Measurements from ENCODE around the gene ZMYM3.
"Not testable (repeated sequence)": the region's sequence is repeated elsewhere in the genome, so short reads cannot be mapped to it uniquely, and the experiment has no call there.

GRCh38 chrX:71300064-71300463, 46.1 kb upstream of the ZMYM3 start:
- TF ChIP-seq, protein P1, sequence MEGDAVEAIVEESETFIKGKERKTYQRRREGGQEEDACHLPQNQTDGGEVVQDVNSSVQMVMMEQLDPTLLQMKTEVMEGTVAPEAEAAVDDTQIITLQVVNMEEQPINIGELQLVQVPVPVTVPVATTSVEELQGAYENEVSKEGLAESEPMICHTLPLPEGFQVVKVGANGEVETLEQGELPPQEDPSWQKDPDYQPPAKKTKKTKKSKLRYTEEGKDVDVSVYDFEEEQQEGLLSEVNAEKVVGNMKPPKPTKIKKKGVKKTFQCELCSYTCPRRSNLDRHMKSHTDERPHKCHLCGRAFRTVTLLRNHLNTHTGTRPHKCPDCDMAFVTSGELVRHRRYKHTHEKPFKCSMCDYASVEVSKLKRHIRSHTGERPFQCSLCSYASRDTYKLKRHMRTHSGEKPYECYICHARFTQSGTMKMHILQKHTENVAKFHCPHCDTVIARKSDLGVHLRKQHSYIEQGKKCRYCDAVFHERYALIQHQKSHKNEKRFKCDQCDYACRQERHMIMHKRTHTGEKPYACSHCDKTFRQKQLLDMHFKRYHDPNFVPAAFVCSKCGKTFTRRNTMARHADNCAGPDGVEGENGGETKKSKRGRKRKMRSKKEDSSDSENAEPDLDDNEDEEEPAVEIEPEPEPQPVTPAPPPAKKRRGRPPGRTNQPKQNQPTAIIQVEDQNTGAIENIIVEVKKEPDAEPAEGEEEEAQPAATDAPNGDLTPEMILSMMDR (IDR thresholded peaks at IDR 0.05) = not testable (repeated sequence)
- TF ChIP-seq TCF7 (CRISPR knock-in tag; IDR thresholded peaks at IDR 0.05; ENCODE audit: low read depth); ZNF416 (CRISPR knock-in tag; IDR thresholded peaks at IDR 0.05); KAT7 (CRISPR knock-in tag; IDR thresholded peaks at IDR 0.05; ENCODE audit: borderline replicate concordance); RORB (CRISPR knock-in tag; IDR thresholded peaks at IDR 0.05); PRDM15 (CRISPR knock-in tag; IDR thresholded peaks at IDR 0.05); EMX1 (CRISPR knock-in tag; IDR thresholded peaks at IDR 0.05): not testable (repeated sequence)
- TF ChIP-seq, protein P2, sequence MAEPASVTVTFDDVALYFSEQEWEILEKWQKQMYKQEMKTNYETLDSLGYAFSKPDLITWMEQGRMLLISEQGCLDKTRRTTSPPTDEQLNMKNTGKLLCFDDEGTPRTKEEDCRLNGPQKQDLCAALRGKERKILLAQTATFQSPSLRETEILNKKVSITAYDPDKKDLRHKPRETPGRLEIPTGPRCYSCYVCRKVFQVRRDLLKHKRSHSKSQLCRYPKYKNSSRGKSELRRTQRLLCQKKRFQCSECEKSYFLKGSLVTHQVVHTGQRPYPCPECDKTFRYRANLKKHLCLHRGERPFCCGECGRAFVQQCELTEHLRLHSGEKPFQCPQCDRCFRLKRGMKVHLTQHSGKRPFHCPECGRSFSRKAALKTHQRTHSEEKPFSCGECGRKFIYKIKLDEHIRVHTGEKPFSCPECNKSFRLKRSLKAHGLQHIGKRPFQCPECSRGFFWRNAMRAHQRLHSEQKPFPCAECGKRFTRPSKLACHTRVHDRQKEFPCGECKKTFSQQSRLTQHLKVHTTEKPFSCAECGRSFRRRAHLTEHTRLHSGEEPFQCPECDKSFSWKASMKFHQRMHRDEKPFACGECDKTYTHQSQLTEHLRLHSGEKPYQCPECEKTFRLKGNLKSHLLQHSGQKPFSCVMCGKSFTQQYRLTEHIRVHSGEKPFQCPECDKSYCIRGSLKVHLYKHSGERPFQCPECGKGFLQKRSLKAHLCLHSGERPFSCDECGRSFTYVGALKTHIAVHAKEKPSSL (CRISPR knock-in tag; conservative IDR thresholded peaks at IDR 0.05) = not testable (repeated sequence)
